B cell (primary cell): ENCODE data around the gene PALD1. TPM values are rescaled to one million over a fixed set of nuclear protein-coding genes. Genes with fewer than 3 reads are reported as not detected.

Source experiments
- ATAC-seq: fragments of 200-7000 bp; cut with Tn5 transposase; one replicate; pipeline ENCODE4 v1.10.0; 2021; ENCODE audit warnings: low read depth, mild to moderate bottlenecking, moderate number of reproducible peaks, moderate library complexity
- CTCF ChIA-PET: fragments of 350-600 bp; sonication (Branson Sonifier 250); formaldehyde crosslinking; loops from one replicate; lab custom pipeline; 2021; ENCODE audit warnings: antibody characterized with exemption, inconsistent platforms; lab: Charles Lee
- POLR2A ChIA-PET: fragments of 350-600 bp; sonication (Branson Sonifier 250); formaldehyde crosslinking; loops from one replicate; lab custom pipeline; 2021; ENCODE audit warnings: antibody characterized with exemption; lab: Charles Lee
- DNase-seq: peaks from one replicate; pipeline ENCODE4 v3.0.0; 2013
- H2AFZ ChIP-seq: 2 replicates; pipeline ENCODE4 v1.6.1; 2012; ENCODE audit warnings: mild to moderate bottlenecking, low read depth, low read length; ENCODE audit not compliant: insufficient read depth, poor library complexity, severe bottlenecking
- H3K27ac ChIP-seq, 2 donors: 1 replicate in 1 of 2; 2 replicates in 1 of 2; pipeline ENCODE4 v1.5.1; 2012 to 2013; ENCODE audit warnings: low read length in 2 of 2, mild to moderate bottlenecking in 2 of 2, moderate library complexity in 1 of 2
- H3K27me3 ChIP-seq, 4 experiments: fragments of 200-600 bp in 1 of 4; sonication (generic) in 1 of 4; replicated peaks in 1 of 4; 1 replicate in 2 of 4; 2 replicates in 2 of 4; pipeline versions ENCODE4 v1.6.1 to v1.7.0; 2013 to 2016; ENCODE audit warnings: low read length in 3 of 4, mild to moderate bottlenecking in 2 of 4, mixed read lengths in 1 of 4, moderate library complexity in 1 of 4; ENCODE audit not compliant: insufficient read depth in 4 of 4, control insufficient read depth in 3 of 4; ENCODE audit errors: control extremely low read depth in 1 of 4
- H3K36me3 ChIP-seq, 2 experiments: replicated peaks in 1 of 2; 1 replicate in 1 of 2; 2 replicates in 1 of 2; pipeline versions ENCODE4 v1.6.1 to v1.7.1; 2013; ENCODE audit warnings: low read length in 1 of 2; ENCODE audit not compliant: insufficient read depth in 2 of 2, control insufficient read depth in 1 of 2; ENCODE audit errors: control extremely low read depth in 1 of 2, extremely low read depth in 1 of 2
- H3K4me1 ChIP-seq, 2 donors: fragments of 200-600 bp in 1 of 2; sonication (generic) in 1 of 2; 1 replicate in 1 of 2; 2 replicates in 1 of 2; pipeline versions ENCODE4 v1.5.1 to v1.6.1; 2013 to 2017; ENCODE audit warnings: low read length in 2 of 2; ENCODE audit not compliant: control insufficient read depth in 2 of 2, insufficient read depth in 2 of 2
- H3K4me2 ChIP-seq: replicated peaks from 2 replicates; pipeline ENCODE3; 2012; ENCODE audit warnings: mild to moderate bottlenecking, low read depth, low read length; ENCODE audit not compliant: poor library complexity, severe bottlenecking
- H3K4me3 ChIP-seq, 5 experiments: fragments of 200-600 bp in 1 of 5; sonication (generic) in 1 of 5; 1 replicate in 3 of 5; 2 replicates in 2 of 5; pipeline versions ENCODE4 v1.5.1 to v1.7.0; 2011 to 2016; ENCODE audit warnings: low read length in 4 of 5, mild to moderate bottlenecking in 4 of 5, low read depth in 2 of 5, control low read depth in 1 of 5, moderate library complexity in 1 of 5; ENCODE audit not compliant: insufficient read depth in 1 of 5; ENCODE audit errors: control extremely low read depth in 1 of 5, extremely low read depth in 1 of 5
- H3K79me2 ChIP-seq: fragments of 200-600 bp; sonication (generic); one replicate; pipeline ENCODE4 v1.6.0; 2016; ENCODE audit warnings: low read length; ENCODE audit not compliant: control insufficient read depth, insufficient read depth
- H3K9ac ChIP-seq: fragments of 200-600 bp; sonication (generic); 2 replicates; pipeline ENCODE4 v1.6.1; 2017; ENCODE audit warnings: mild to moderate bottlenecking, low read length, moderate library complexity
- H3K9me3 ChIP-seq, 3 donors: one replicate each; pipeline versions ENCODE4 v1.6.1 to v1.7.1; 2013; ENCODE audit warnings: low read length in 2 of 3; ENCODE audit not compliant: control insufficient read depth in 2 of 3, insufficient read depth in 1 of 3; ENCODE audit errors: control extremely low read depth in 1 of 3
- H4K20me1 ChIP-seq: 2 replicates; pipeline ENCODE4 v1.6.0; 2012; ENCODE audit warnings: mild to moderate bottlenecking, low read length; ENCODE audit not compliant: insufficient read depth, control insufficient read depth, poor library complexity, severe bottlenecking
- H3K27ac Mint-ChIP-seq: one replicate; pipeline ENCODE4 v1.8.0; 2021; ENCODE audit warnings: mixed read lengths
- H3K27me3 Mint-ChIP-seq: one replicate; pipeline ENCODE4 v1.8.0; 2021; ENCODE audit warnings: mixed read lengths
- H3K4me1 Mint-ChIP-seq: one replicate; pipeline ENCODE4 v1.8.0; 2021; ENCODE audit warnings: mixed read lengths
- H3K4me3 Mint-ChIP-seq: one replicate; pipeline ENCODE4 v1.8.0; 2021; ENCODE audit warnings: mixed read lengths
- H3K9me3 Mint-ChIP-seq: one replicate; pipeline ENCODE4 v1.8.0; 2022; ENCODE audit warnings: mixed read lengths; ENCODE audit not compliant: insufficient read depth
- EZH2 ChIP-seq: IDR thresholded peaks from 2 replicates; pipeline ENCODE4 v1.6.1; 2012; ENCODE audit warnings: borderline replicate concordance, low read depth, mild to moderate bottlenecking, moderate library complexity, low read length; ENCODE audit not compliant: insufficient read depth, poor library complexity, severe bottlenecking
- WGBS: methylation state at CpG from one replicate; pipeline ENCODE4 v1.1.5; 2013; ENCODE audit warnings: missing lambda C conversion rate; ENCODE audit not compliant: insufficient coverage; 5-methylcytosine and 5-hydroxymethylcytosine counted together
- intact Hi-C: fragments of 100-400 bp; cut with micrococcal nuclease; formaldehyde crosslinking; loops from one replicate; pipeline ENCODE4 v1.10.0; 2022
- polyA plus RNA-seq: library from polyadenylated mRNA; depleted of rRNA; stranded (reverse); fragments of >200 nt; gene quantifications from 2 replicates; pipeline ENCODE4 v1.2.3, GENCODE V29; 2012
- total RNA-seq, 2 donors: library from RNA; stranded (reverse); fragments of 120-200 nt in 1 of 2; gene quantifications; 1 replicate in 1 of 2; 2 replicates in 1 of 2; pipeline versions ENCODE4 v1.2.3 to v1.2.4, GENCODE V29; 2013 to 2022
- TF ChIP-seq, protein P1 (sequence below): fragments of 200-600 bp; IDR thresholded peaks from one replicate; pipeline ENCODE4 v1.8.0; 2022; ENCODE audit warnings: antibody characterized with exemption, mild to moderate bottlenecking

PALD1 gene
- total and polyA plus RNA-seq, 2 donors (not counting 1 experiment from before 2014, with no cell fraction given), result 2.2 to 2.8 TPM

DNA sequence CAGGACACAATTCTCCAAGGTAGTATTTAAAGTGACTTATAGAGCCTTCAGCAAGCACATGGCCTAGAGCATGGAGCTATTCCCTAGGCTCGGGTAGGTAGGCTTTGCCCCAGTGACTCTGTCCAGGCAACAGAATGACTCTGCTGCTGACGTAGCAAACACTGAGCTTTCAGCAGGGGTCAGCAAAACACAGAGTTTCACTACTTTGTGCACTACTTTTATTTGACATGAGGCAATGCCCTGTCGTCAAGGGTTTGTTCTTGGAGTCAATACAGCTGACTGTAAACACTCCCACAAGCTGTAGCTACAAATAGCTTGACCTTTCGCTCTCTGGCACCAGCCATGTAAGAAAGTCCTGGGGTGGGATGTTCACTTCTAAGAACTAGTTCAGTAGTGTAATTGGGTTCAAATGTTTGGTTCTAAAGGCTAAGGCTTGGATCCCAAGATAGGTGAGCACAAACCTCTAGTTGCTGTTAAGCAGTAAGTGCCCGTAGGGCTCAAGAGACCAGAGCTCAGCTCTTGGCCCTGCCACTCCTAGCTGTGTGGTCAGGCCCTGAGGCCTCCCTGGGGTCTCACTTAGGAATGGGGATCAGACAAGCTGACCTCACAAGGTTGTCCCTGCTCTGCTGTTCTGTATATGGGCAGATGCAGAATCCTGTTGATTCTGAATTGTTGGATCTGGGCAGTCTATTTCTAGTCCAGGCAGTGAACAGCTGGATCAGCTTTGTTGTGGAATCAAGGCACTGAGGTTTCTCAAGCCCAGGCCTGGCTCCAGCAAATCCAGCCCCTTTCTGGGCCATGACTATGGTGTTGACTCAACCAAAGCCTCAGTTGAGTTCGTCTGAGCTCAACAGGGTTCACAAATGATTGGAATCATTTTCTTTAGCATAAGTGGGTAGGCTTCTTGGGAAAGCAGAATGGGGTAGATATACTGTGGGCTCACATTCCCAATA, 47.8 kb upstream of the PALD1 start:
- H3K9ac ChIP-seq, result no peak overlapping the region
- ChIA-PET CTCF (interaction anchor here (1.0 to 1.9 kb wide), 3 partner anchors 31 to 328 kb away, joined by 3 to 8 read pairs (median 3); no protein-coding TSS in a partner anchor), POLR2A (no interaction called here)
- H3K4me1 ChIP-seq, result peaks cover 5 to 9% of the 10 kb centered on the region in 2 donors
- H3K4me3 ChIP-seq, result no peak overlapping the region
- H3K9me3 ChIP-seq, result no peaks in the 10 kb centered on the region
- Mint-ChIP-seq H3K4me1 (peaks cover 16% of the 10 kb centered on the region), H3K4me3 (no peak overlapping the region), H3K9me3 (no peaks in the 10 kb centered on the region), H3K27ac (no peak overlapping the region), H3K27me3 (no peaks in the 10 kb centered on the region)
- H2AFZ ChIP-seq, result no peak overlapping the region
- H3K36me3 ChIP-seq, result peaks cover under 1 to 21% of the 10 kb centered on the region in 2 experiments
- H3K4me2 ChIP-seq, result no peak overlapping the region
- no peaks in the 10 kb centered on the region for H3K79me2 ChIP-seq
- H3K27ac ChIP-seq, result no peak overlapping the region
- no peak for TF ChIP-seq EZH2
- TF ChIP-seq, protein P1, sequence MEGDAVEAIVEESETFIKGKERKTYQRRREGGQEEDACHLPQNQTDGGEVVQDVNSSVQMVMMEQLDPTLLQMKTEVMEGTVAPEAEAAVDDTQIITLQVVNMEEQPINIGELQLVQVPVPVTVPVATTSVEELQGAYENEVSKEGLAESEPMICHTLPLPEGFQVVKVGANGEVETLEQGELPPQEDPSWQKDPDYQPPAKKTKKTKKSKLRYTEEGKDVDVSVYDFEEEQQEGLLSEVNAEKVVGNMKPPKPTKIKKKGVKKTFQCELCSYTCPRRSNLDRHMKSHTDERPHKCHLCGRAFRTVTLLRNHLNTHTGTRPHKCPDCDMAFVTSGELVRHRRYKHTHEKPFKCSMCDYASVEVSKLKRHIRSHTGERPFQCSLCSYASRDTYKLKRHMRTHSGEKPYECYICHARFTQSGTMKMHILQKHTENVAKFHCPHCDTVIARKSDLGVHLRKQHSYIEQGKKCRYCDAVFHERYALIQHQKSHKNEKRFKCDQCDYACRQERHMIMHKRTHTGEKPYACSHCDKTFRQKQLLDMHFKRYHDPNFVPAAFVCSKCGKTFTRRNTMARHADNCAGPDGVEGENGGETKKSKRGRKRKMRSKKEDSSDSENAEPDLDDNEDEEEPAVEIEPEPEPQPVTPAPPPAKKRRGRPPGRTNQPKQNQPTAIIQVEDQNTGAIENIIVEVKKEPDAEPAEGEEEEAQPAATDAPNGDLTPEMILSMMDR, result no peak
- no peak for ATAC-seq
- H4K20me1 ChIP-seq, result no peaks in the 10 kb centered on the region
- no peaks in the 10 kb centered on the region for H3K27me3 ChIP-seq
- intact Hi-C loops, result no loop called here
- whole genome bisulfite sequencing, result 88% methylated on average over 5 of the region's 6 CpGs
- DNase-seq, result no peak

GRCh38 chr10:70432101-70432500, 46.5 kb upstream of the PALD1 start:
- Histone ChIP-seq H3K4me1 (peaks cover 5 to 9% of the 10 kb centered on the region in 2 donors), H3K36me3 (peaks cover 0 to 12% of the 10 kb centered on the region in 2 experiments), H3K27ac (no peak overlapping the region), H3K9ac (no peak overlapping the region), H3K4me2 (no peak overlapping the region), H2AFZ (no peak overlapping the region), H4K20me1 (no peaks in the 10 kb centered on the region), H3K79me2 (no peaks in the 10 kb centered on the region), H3K9me3 (no peaks in the 10 kb centered on the region), H3K4me3 (no peak overlapping the region), H3K27me3 (no peaks in the 10 kb centered on the region)
- 98% methylated on average over 4 of the region's 4 CpGs for WGBS
- TF ChIP-seq, protein P1, result no peak
- Mint-ChIP-seq H3K9me3 (no peaks in the 10 kb centered on the region), H3K4me3 (peak overlapping the region; percentile 68), H3K27ac (no peak overlapping the region), H3K27me3 (no peaks in the 10 kb centered on the region), H3K4me1 (peaks cover 16% of the 10 kb centered on the region)
- intact Hi-C loops, result no loop called here
- ChIA-PET POLR2A (interaction anchor here (0.6 kb wide), 1 partner anchor 68 kb away, joined by 6 read pairs; no protein-coding TSS in a partner anchor), CTCF (interaction anchor here (1.0 to 1.2 kb wide), 2 partner anchors 211 to 327 kb away, joined by 3 read pairs; no protein-coding TSS in a partner anchor)
- ATAC-seq, result no peak
- DNase-seq, result no peak
